HG03521 (cell line): ENCODE results near the gene DPPA5.
"Not testable (repeated sequence)": the region's sequence is repeated elsewhere in the genome, so short reads cannot be mapped to it uniquely, and the experiment has no call there.

ENCODE experiments used
- ATAC-seq: cut with Tn5 transposase; IDR thresholded peaks from one replicate; pipeline ENCODE4 v1.9.1; 2021; ENCODE audit warnings: mild to moderate bottlenecking, moderate library complexity; ENCODE audit not compliant: unreplicated experiment

DPPA5 gene

GRCh38 chr6:73364549-73364948 lies 10.5 kb upstream of the DPPA5 start:
- no peak for ATAC-seq

GRCh38 chr6:73364121-73364520 lies 10.0 kb upstream of the DPPA5 start:
- ATAC-seq, result no peak

GRCh38 chr6:73363537-73363875 lies 9.4 kb upstream of the DPPA5 start:
- no peak for ATAC-seq

- no peak for ATAC-seq
These were observed 8.9 kb upstream of the DPPA5 start for GRCh38 chr6:73362869-73363536.

- no peak for ATAC-seq
These were observed 8.3 kb upstream of the DPPA5 start, which contains the start of gene KHDC3L for GRCh38 chr6:73362358-73362757. Gene KHDC3L (plus strand): TSS chr6:73362658. CDS start chr6:73362730, 72 bp downstream.

GRCh38 chr6:73349311-73349710 lies 4.8 kb downstream of the DPPA5 start:
- no peak for ATAC-seq

- ATAC-seq, result no peak
These were observed 5.4 kb downstream of the DPPA5 start for GRCh38 chr6:73348550-73349204.

GRCh38 chr6:73343164-73343563 lies 10.9 kb downstream of the DPPA5 start:
- ATAC-seq, result no peak

- ATAC-seq, result no peak
These were observed 11.9 kb downstream of the DPPA5 start for GRCh38 chr6:73342174-73342573.

GRCh38 chr6:73341335-73341734 lies 12.7 kb downstream of the DPPA5 start:
- ATAC-seq, result no peak

- no peak for ATAC-seq
These were observed 14.0 kb downstream of the DPPA5 start for GRCh38 chr6:73340048-73340447.

- ATAC-seq, result no peak
These were observed 14.7 kb downstream of the DPPA5 start for GRCh38 chr6:73339340-73339739.

- no peak for ATAC-seq
These were observed 24.9 kb downstream of the DPPA5 start for GRCh38 chr6:73329201-73329600.

- ATAC-seq, result no peak
These were observed 25.3 kb downstream of the DPPA5 start for GRCh38 chr6:73328790-73329189.

- no peak for ATAC-seq
These were observed 28.4 kb downstream of the DPPA5 start for GRCh38 chr6:73325656-73326055.

GRCh38 chr6:73323323-73323722 lies 30.8 kb downstream of the DPPA5 start:
- no peak for ATAC-seq

- no peak for ATAC-seq
These were observed 39.2 kb downstream of the DPPA5 start for GRCh38 chr6:73314577-73315492.

- ATAC-seq, result not testable (repeated sequence)
These were observed 43.6 kb downstream of the DPPA5 start for GRCh38 chr6:73310503-73310845.

- ATAC-seq, result peak; percentile 96
These were observed 44.1 kb downstream of the DPPA5 start for GRCh38 chr6:73309785-73310502.

- no peak for ATAC-seq
These were observed 44.6 kb downstream of the DPPA5 start for GRCh38 chr6:73309535-73309784.

GRCh38 chr6:73308712-73309534 lies 45.2 kb downstream of the DPPA5 start:
- ATAC-seq, result no peak
